ENCODE results near the gene ABCC12. TPM values are rescaled to one million over a fixed set of nuclear protein-coding genes. Genes with fewer than 3 reads are reported as not detected.

Gene ABCC12
- total RNA-seq, 2 experiments from 2014 or later, result not detected

- H3K36me3 Mint-ChIP-seq, result no peaks in the 10 kb centered on the region
- ATAC-seq (ENCODE audit: low read depth) (no peak), DNase-seq (no peak)
- POLR2A ChIA-PET, result interaction anchor here (0.6 kb wide), 1 partner anchor 1296 kb away, joined by 3 read pairs; no protein-coding TSS in a partner anchor
- no peaks in the 10 kb centered on the region for H3K9me3 Mint-ChIP-seq
- H3K27me3 Mint-ChIP-seq, result peaks cover 9% of the 10 kb centered on the region
- no peaks in the 10 kb centered on the region for H3K4me1 Mint-ChIP-seq
- H3K4me3 Mint-ChIP-seq, result no peak overlapping the region
- H3K27ac Mint-ChIP-seq, result no peak overlapping the region
Measured at GRCh38 chr16:48133455-48134211, 22.2 kb downstream of the ABCC12 start.

GRCh38 chr16:48132696-48133095 lies 23.1 kb downstream of the ABCC12 start:
- POLR2A ChIA-PET, result no interaction called here
- ATAC-seq (ENCODE audit: low read depth) (no peak), DNase-seq (no peak)
- no peaks in the 10 kb centered on the region for H3K9me3 Mint-ChIP-seq
- H3K27me3 Mint-ChIP-seq, result peaks cover 9% of the 10 kb centered on the region
- H3K4me1 Mint-ChIP-seq, result no peaks in the 10 kb centered on the region
- H3K27ac Mint-ChIP-seq, result no peak overlapping the region
- no peak overlapping the region for H3K4me3 Mint-ChIP-seq
- no peaks in the 10 kb centered on the region for H3K36me3 Mint-ChIP-seq

GRCh38 chr16:48131201-48131935 lies 24.4 kb downstream of the ABCC12 start:
- Mint-ChIP-seq H3K27me3 (peaks cover 8% of the 10 kb centered on the region), H3K36me3 (no peaks in the 10 kb centered on the region), H3K4me1 (no peaks in the 10 kb centered on the region), H3K27ac (no peak overlapping the region), H3K9me3 (no peaks in the 10 kb centered on the region), H3K4me3 (no peak overlapping the region)
- POLR2A ChIA-PET, result no interaction called here
- ATAC-seq (ENCODE audit: low read depth), result no peak
- DNase-seq, result no peak

GRCh38 chr16:48129926-48130325 lies 25.9 kb downstream of the ABCC12 start:
- Mint-ChIP-seq H3K4me3 (no peak overlapping the region), H3K9me3 (no peaks in the 10 kb centered on the region), H3K36me3 (no peaks in the 10 kb centered on the region), H3K4me1 (no peaks in the 10 kb centered on the region), H3K27me3 (peaks cover 5% of the 10 kb centered on the region), H3K27ac (no peak overlapping the region)
- POLR2A ChIA-PET, result no interaction called here
- ATAC-seq (ENCODE audit: low read depth) (no peak), DNase-seq (no peak)

- ATAC-seq (ENCODE audit: low read depth) (no peak), DNase-seq (no peak)
- peaks cover 4% of the 10 kb centered on the region for H3K27me3 Mint-ChIP-seq
- H3K4me3 Mint-ChIP-seq, result no peak overlapping the region
- H3K9me3 Mint-ChIP-seq, result no peaks in the 10 kb centered on the region
- H3K36me3 Mint-ChIP-seq, result no peaks in the 10 kb centered on the region
- POLR2A ChIA-PET, result interaction anchor here (0.7 kb wide), 1 partner anchor 145 kb away, joined by 3 read pairs; no protein-coding TSS in a partner anchor
- H3K27ac Mint-ChIP-seq, result no peak overlapping the region
- no peaks in the 10 kb centered on the region for H3K4me1 Mint-ChIP-seq
Measured at GRCh38 chr16:48128769-48129168, 27.0 kb downstream of the ABCC12 start.

- DNase-seq, result no peak
- ATAC-seq (ENCODE audit: low read depth), result no peak
- H3K27me3 Mint-ChIP-seq, result no peaks in the 10 kb centered on the region
- H3K9me3 Mint-ChIP-seq, result no peaks in the 10 kb centered on the region
- H3K4me1 Mint-ChIP-seq, result no peaks in the 10 kb centered on the region
- no peaks in the 10 kb centered on the region for H3K36me3 Mint-ChIP-seq
- no peak overlapping the region for H3K4me3 Mint-ChIP-seq
- POLR2A ChIA-PET, result no interaction called here
- H3K27ac Mint-ChIP-seq, result no peak overlapping the region
Measured at GRCh38 chr16:48126801-48127644, 28.8 kb downstream of the ABCC12 start.

- DNase-seq (no peak), ATAC-seq (ENCODE audit: low read depth) (no peak)
- H3K9me3 Mint-ChIP-seq, result no peaks in the 10 kb centered on the region
- H3K4me3 Mint-ChIP-seq, result no peak overlapping the region
- POLR2A ChIA-PET, result no interaction called here
- no peaks in the 10 kb centered on the region for H3K27me3 Mint-ChIP-seq
- no peaks in the 10 kb centered on the region for H3K4me1 Mint-ChIP-seq
- H3K36me3 Mint-ChIP-seq, result no peaks in the 10 kb centered on the region
- H3K27ac Mint-ChIP-seq, result no peak overlapping the region
Measured at GRCh38 chr16:48125888-48126287, 29.9 kb downstream of the ABCC12 start.

GRCh38 chr16:48124266-48124665 lies 31.5 kb downstream of the ABCC12 start:
- DNase-seq (no peak), ATAC-seq (ENCODE audit: low read depth) (no peak)
- no peak overlapping the region for H3K4me3 Mint-ChIP-seq
- H3K27ac Mint-ChIP-seq, result no peak overlapping the region
- H3K9me3 Mint-ChIP-seq, result no peaks in the 10 kb centered on the region
- H3K36me3 Mint-ChIP-seq, result no peaks in the 10 kb centered on the region
- H3K27me3 Mint-ChIP-seq, result no peaks in the 10 kb centered on the region
- POLR2A ChIA-PET, result no interaction called here
- H3K4me1 Mint-ChIP-seq, result no peaks in the 10 kb centered on the region

- Mint-ChIP-seq H3K9me3 (no peaks in the 10 kb centered on the region), H3K4me1 (no peaks in the 10 kb centered on the region), H3K36me3 (no peaks in the 10 kb centered on the region), H3K27me3 (no peaks in the 10 kb centered on the region), H3K4me3 (no peak overlapping the region), H3K27ac (no peak overlapping the region)
- ATAC-seq (ENCODE audit: low read depth) (no peak), DNase-seq (no peak)
- POLR2A ChIA-PET, result no interaction called here
Measured at GRCh38 chr16:48123104-48123788, 32.5 kb downstream of the ABCC12 start.

- POLR2A ChIA-PET, result no interaction called here
- Mint-ChIP-seq H3K4me1 (no peaks in the 10 kb centered on the region), H3K36me3 (no peaks in the 10 kb centered on the region), H3K4me3 (no peak overlapping the region), H3K27ac (no peak overlapping the region), H3K9me3 (no peaks in the 10 kb centered on the region), H3K27me3 (no peaks in the 10 kb centered on the region)
- DNase-seq (no peak), ATAC-seq (ENCODE audit: low read depth) (no peak)
Measured at GRCh38 chr16:48121276-48121675, 34.5 kb downstream of the ABCC12 start.

GRCh38 chr16:48118841-48119240 lies 37.0 kb downstream of the ABCC12 start:
- Mint-ChIP-seq H3K4me3 (no peak overlapping the region), H3K9me3 (no peaks in the 10 kb centered on the region), H3K4me1 (no peaks in the 10 kb centered on the region), H3K36me3 (no peaks in the 10 kb centered on the region), H3K27me3 (peaks cover under 1% of the 10 kb centered on the region), H3K27ac (no peak overlapping the region)
- DNase-seq (no peak), ATAC-seq (ENCODE audit: low read depth) (no peak)
- POLR2A ChIA-PET, result no interaction called here

- peak; percentile 56 for ATAC-seq (ENCODE audit: low read depth)
- Mint-ChIP-seq H3K27me3 (peaks cover 2% of the 10 kb centered on the region), H3K9me3 (no peaks in the 10 kb centered on the region), H3K27ac (no peak overlapping the region), H3K4me1 (no peaks in the 10 kb centered on the region), H3K36me3 (no peaks in the 10 kb centered on the region), H3K4me3 (no peak overlapping the region)
- POLR2A ChIA-PET, result no interaction called here
- DNase-seq, result peak; percentile 64
Measured at GRCh38 chr16:48117217-48118105, 38.3 kb downstream of the ABCC12 start.

All from activated naive CD8-positive, alpha-beta T cell treated with anti-CD3 and anti-CD28 coated beads, Interleukin-2, amount 10 ng/mL, durations not matched to agents 7 days and 5 days (primary cell).